DND-41 (cell line): ENCODE results near the gene MPP2.

Experiments
- ATAC-seq: fragments of 200-7000 bp; cut with Tn5 transposase; 3 replicates; pipeline ENCODE4 v1.9.1; 2021; ENCODE audit warnings: low read depth; ENCODE audit not compliant: insufficient read depth
- DNase-seq: peaks from one replicate; pipeline ENCODE4 v3.0.0-alpha.2; 2020
- H2AFZ ChIP-seq: 2 replicates; pipeline ENCODE4 v1.6.0; 2012; ENCODE audit warnings: low read depth, low read length
- H3K27ac ChIP-seq: 2 replicates; pipeline ENCODE4 v1.5.1; 2012; ENCODE audit warnings: low read length, inconsistent platforms
- H3K27me3 ChIP-seq: fragments of 200-600 bp; sonication (generic); 2 replicates; pipeline ENCODE4 v1.6.0; 2012; ENCODE audit warnings: low read length, mild to moderate bottlenecking, inconsistent platforms; ENCODE audit not compliant: insufficient read depth, poor library complexity
- H3K36me3 ChIP-seq: 2 replicates; pipeline ENCODE4 v1.5.1; 2012; ENCODE audit warnings: low read length, inconsistent platforms; ENCODE audit not compliant: insufficient read depth
- H3K4me1 ChIP-seq: 2 replicates; pipeline ENCODE4 v1.5.1; 2012; ENCODE audit warnings: mild to moderate bottlenecking, low read length; ENCODE audit not compliant: insufficient read depth
- H3K4me2 ChIP-seq: 2 replicates; pipeline ENCODE4 v1.6.0; 2012; ENCODE audit warnings: mild to moderate bottlenecking, moderate library complexity, low read length, inconsistent platforms; ENCODE audit not compliant: insufficient read depth
- H3K4me3 ChIP-seq, 2 experiments: fragments of 200-600 bp in 1 of 2; shearing (Covaris generic) in 1 of 2; 2 replicates each; pipeline ENCODE4 v1.5.1; 2012 to 2016; ENCODE audit warnings: inconsistent platforms in 2 of 2, low read length in 2 of 2, mild to moderate bottlenecking in 2 of 2, low read depth in 1 of 2, moderate library complexity in 1 of 2
- H3K79me2 ChIP-seq: 2 replicates; pipeline ENCODE4 v1.6.0; 2012; ENCODE audit warnings: low read length, inconsistent platforms; ENCODE audit not compliant: insufficient read depth
- H3K9ac ChIP-seq: 2 replicates; pipeline ENCODE4 v1.6.0; 2012; ENCODE audit warnings: low read depth, mild to moderate bottlenecking, inconsistent platforms, low read length, moderate library complexity
- H3K9me3 ChIP-seq: 2 replicates; pipeline ENCODE4 v1.5.1; 2012; ENCODE audit warnings: low read length, moderate library complexity, mild to moderate bottlenecking, inconsistent platforms; ENCODE audit not compliant: insufficient read depth, severe bottlenecking
- H4K20me1 ChIP-seq: 2 replicates; pipeline ENCODE4 v1.6.0; 2012; ENCODE audit warnings: low read length; ENCODE audit not compliant: insufficient read depth
- EZH2 ChIP-seq: IDR thresholded peaks from 3 replicates; pipeline ENCODE4 v1.6.1; 2012; ENCODE audit warnings: borderline replicate concordance, low read depth, mild to moderate bottlenecking, moderate library complexity, low read length, inconsistent platforms; ENCODE audit not compliant: severe bottlenecking
- TF ChIP-seq, protein P1 (sequence below): IDR thresholded peaks from 2 replicates; pipeline ENCODE4 v1.5.1; 2012; ENCODE audit warnings: borderline replicate concordance, low read length, moderate library complexity, mild to moderate bottlenecking; ENCODE audit not compliant: poor library complexity, severe bottlenecking; ENCODE audit errors: extremely low read depth

Gene MPP2

GRCh38 chr17:43882761-43883415 is 24.4 kb downstream of the MPP2 start:
- Histone ChIP-seq H3K79me2 (no peaks in the 10 kb centered on the region), H3K4me1 (no peaks in the 10 kb centered on the region), H3K4me3 (no peak overlapping the region), H3K27ac (no peak overlapping the region), H3K36me3 (no peaks in the 10 kb centered on the region), H3K27me3 (peaks cover 11% of the 10 kb centered on the region), H3K9ac (no peak overlapping the region), H3K9me3 (no peaks in the 10 kb centered on the region), H3K4me2 (no peak overlapping the region), H2AFZ (no peak overlapping the region), H4K20me1 (0 out of 2 replicates have a peak, but pooled peaks cover 4% of the 10 kb centered on the region)
- ATAC-seq (no peak), DNase-seq (no peak)
- TF ChIP-seq EZH2, result no peak
- TF ChIP-seq, protein P1, sequence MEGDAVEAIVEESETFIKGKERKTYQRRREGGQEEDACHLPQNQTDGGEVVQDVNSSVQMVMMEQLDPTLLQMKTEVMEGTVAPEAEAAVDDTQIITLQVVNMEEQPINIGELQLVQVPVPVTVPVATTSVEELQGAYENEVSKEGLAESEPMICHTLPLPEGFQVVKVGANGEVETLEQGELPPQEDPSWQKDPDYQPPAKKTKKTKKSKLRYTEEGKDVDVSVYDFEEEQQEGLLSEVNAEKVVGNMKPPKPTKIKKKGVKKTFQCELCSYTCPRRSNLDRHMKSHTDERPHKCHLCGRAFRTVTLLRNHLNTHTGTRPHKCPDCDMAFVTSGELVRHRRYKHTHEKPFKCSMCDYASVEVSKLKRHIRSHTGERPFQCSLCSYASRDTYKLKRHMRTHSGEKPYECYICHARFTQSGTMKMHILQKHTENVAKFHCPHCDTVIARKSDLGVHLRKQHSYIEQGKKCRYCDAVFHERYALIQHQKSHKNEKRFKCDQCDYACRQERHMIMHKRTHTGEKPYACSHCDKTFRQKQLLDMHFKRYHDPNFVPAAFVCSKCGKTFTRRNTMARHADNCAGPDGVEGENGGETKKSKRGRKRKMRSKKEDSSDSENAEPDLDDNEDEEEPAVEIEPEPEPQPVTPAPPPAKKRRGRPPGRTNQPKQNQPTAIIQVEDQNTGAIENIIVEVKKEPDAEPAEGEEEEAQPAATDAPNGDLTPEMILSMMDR, result no peak

DNA sequence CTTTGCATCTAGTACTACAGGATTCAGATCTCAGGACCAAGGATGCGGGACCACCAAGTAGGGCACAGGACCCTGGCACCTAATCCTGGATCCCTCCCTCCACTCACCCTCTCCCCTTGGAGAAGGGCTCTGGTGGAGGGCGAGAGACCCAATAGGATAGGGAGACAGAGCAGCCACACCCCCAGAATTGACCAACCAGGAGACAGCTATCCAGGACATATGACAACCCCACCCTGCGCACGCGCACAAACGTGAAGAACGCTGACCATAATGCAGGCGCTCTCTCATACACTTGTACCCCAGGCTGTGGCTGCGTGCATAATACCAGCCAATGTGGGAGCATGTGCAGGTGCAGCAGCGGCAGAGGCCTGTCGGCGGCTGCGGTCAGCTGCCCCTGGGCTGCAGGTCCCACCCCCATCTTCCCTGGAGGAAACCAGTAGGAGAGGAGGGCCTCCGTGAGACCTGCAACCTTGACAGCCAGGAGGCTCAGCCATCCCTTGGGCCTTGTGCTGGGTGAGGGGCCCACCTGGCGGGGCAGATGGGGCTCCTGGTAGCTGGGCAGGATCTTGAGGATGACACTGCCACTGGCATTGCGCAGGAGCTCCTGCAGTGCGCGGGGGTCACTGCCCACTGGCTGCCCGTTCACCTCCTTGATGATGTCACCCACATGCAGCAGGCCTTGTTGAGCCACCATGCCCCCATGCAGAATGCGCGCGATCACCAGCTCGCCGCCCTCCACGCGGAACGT is 25.4 kb downstream of the MPP2 start:
- ATAC-seq, result no peak
- Histone ChIP-seq H3K36me3 (no peaks in the 10 kb centered on the region), H3K4me2 (no peak overlapping the region), H3K27me3 (peaks cover 5% of the 10 kb centered on the region), H3K9me3 (no peaks in the 10 kb centered on the region), H3K27ac (no peak overlapping the region), H3K79me2 (no peaks in the 10 kb centered on the region), H3K4me1 (no peaks in the 10 kb centered on the region), H3K4me3 (no peak overlapping the region), H2AFZ (no peak overlapping the region), H3K9ac (no peak overlapping the region), H4K20me1 (peaks cover 4% of the 10 kb centered on the region; the same call in 1 of the 2 replicates)
- TF ChIP-seq, protein P1, result no peak
- TF ChIP-seq EZH2, result no peak
- no peak for DNase-seq

DNA sequence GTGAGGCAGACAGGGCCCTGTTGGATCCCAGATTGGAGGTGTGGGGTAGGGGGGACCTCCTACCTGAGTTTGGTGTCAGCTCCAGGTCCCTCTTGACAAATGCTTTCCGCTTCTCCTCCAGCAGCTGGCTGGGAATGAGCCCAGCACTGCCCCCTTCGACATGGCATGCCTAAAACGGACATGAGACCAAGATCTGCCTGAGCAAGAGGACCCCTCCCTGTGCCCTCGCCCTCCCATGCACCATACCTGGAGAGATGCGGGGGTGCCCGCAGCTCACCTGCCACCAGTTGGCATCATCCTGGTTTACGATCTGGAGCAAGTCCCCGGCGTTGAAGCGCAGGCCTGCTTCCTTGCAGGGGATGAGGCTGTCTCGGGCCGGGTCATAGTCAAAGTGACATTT is 26.2 kb downstream of the MPP2 start:
- H4K20me1 ChIP-seq, result peaks cover 4% of the 10 kb centered on the region; the same call in 1 of the 2 replicates
- TF ChIP-seq, protein P1, result no peak
- TF ChIP-seq EZH2, result no peak
- peaks cover 4% of the 10 kb centered on the region for H3K27me3 ChIP-seq
- no peak overlapping the region for H3K9ac ChIP-seq
- no peaks in the 10 kb centered on the region for H3K36me3 ChIP-seq
- no peak overlapping the region for H3K4me3 ChIP-seq
- no peaks in the 10 kb centered on the region for H3K4me1 ChIP-seq
- ATAC-seq, result no peak
- no peak overlapping the region for H3K27ac ChIP-seq
- no peak for DNase-seq
- H3K79me2 ChIP-seq, result no peaks in the 10 kb centered on the region
- H3K4me2 ChIP-seq, result no peak overlapping the region
- H3K9me3 ChIP-seq, result no peaks in the 10 kb centered on the region
- H2AFZ ChIP-seq, result no peak overlapping the region
